ENCODE data around the gene PRDM16. TPM values are rescaled to one million over a fixed set of nuclear protein-coding genes. Genes with fewer than 3 reads are reported as not detected.

The PRDM16 gene
- total and polyA plus RNA-seq, 2 of the 8 experiments (the other 6 are each of a cell fraction or from before 2014, with no cell fraction given), result 0.39 to 0.43 TPM

DNA sequence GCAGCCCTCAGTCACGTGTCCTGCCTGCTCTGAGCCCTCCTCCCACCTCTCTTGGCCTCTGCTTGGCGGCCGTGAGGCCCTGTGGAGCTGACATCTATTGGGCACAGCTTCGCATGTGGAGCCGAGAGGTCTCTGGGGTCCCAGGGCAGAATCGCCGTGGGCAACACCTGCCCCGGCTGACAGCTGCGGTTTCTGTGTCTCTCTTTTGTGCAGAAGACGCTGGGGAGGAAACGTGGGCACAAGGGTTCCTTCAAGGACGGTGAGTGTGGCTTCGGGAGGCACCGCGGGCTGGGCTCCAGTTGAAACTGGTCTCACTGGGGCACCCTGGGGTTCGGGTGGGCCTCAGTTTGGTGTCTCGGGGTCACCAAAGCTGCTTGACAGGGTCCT, 396.9 kb downstream of the PRDM16 start:
- H2BK15ac ChIP-seq (ENCODE audit: low read length), result no peak overlapping the region
- H4K8ac ChIP-seq (ENCODE audit: extremely low read depth, insufficient read depth, low read length), result no peak overlapping the region
- peaks cover 0 to 4% (median 0%) of the 10 kb centered on the region in 4 experiments; a peak in 1 of 8 replicates for H3K36me3 ChIP-seq (ENCODE audit: control insufficient read depth in 2 of 4, insufficient read depth in 4 of 4, low read length in 3 of 4)
- H3K4me1 ChIP-seq (replicated peaks in 1 of 4; ENCODE audit: control insufficient read depth in 3 of 4, insufficient read depth in 4 of 4, low read length in 3 of 4), result peaks cover 0 to 9% (median 6%) of the 10 kb centered on the region in 4 experiments; a peak in 6 of 7 replicates
- WGBS, 2 experiments (ENCODE audit: extremely low coverage in 1 of 2, insufficient coverage in 1 of 2, insufficient read length in 1 of 2, insufficient replicate concordance in 2 of 2, low coverage in 1 of 2, low lambda C conversion rate in 2 of 2, missing lambda C conversion rate in 1 of 2), result 87% methylated on average over 17 of the region's 17 CpGs; no CpG with 5 or more reads in 1 of the 2 experiments
- no peak overlapping the region for H3K4ac ChIP-seq (replicated peaks; ENCODE audit: insufficient read length, low read depth, low read length)
- ChIA-PET POLR2A (ENCODE audit: partially characterized antibody) (no interaction called here), CTCF (ENCODE audit: partially characterized antibody) (interaction anchor here (1.0 to 1.8 kb wide), 2 partner anchors 53 to 1110 kb away, joined by 3 read pairs; no protein-coding TSS in a partner anchor)
- no peak overlapping the region for H3K56ac ChIP-seq (replicated peaks; ENCODE audit: insufficient read length, low read depth, low read length)
- H2BK20ac ChIP-seq (ENCODE audit: low read length), result no peak overlapping the region
- no peak overlapping the region for H2AFZ ChIP-seq (ENCODE audit: low read length)
- H3K23me2 ChIP-seq (ENCODE audit: low read depth, low read length), result peaks cover 4% of the 10 kb centered on the region; the same call in 1 of the 2 replicates
- TF ChIP-seq TBP (IDR thresholded peaks at IDR 0.05; ENCODE audit: low read depth, low read length) (no peak), JUN (IDR thresholded peaks at IDR 0.05; ENCODE audit: low read depth, low read length) (no peak), TAF1 (IDR thresholded peaks at IDR 0.05; ENCODE audit: low read depth, low read length) (no peak), POU5F1 (IDR thresholded peaks at IDR 0.05; ENCODE audit: low read depth, low read length) (no peak), HDAC6 (IDR thresholded peaks at IDR 0.05; ENCODE audit: low read depth, low read length) (no peak), POLR2AphosphoS5 (IDR thresholded peaks at IDR 0.05; ENCODE audit: low read depth, low read length) (no peak), BCL11A (IDR thresholded peaks at IDR 0.05; ENCODE audit: low read depth in 2 of 2, low read length in 2 of 2) (no peak), RBBP5 (IDR thresholded peaks at IDR 0.05; ENCODE audit: borderline replicate concordance, low read depth, low read length) (no peak)
- no peak overlapping the region for H3K4me3 ChIP-seq (ENCODE audit: extremely low read depth in 1 of 4, insufficient read depth in 2 of 4, low read depth in 3 of 4, low read length in 4 of 4)
- H3K9ac ChIP-seq (replicated peaks in 1 of 4; ENCODE audit: extremely low read depth in 1 of 4, low read depth in 3 of 4, low read length in 3 of 4), result no peak overlapping the region
- H3K27ac ChIP-seq (ENCODE audit: low read depth, low read length), result no peak overlapping the region
- no peak overlapping the region for H2BK5ac ChIP-seq (ENCODE audit: low read depth, low read length)
- H3K9me3 ChIP-seq (ENCODE audit: insufficient read depth in 2 of 2, low read depth in 1 of 2, low read length in 1 of 2), result no peaks in the 10 kb centered on the region
- no peak overlapping the region for H4K91ac ChIP-seq (replicated peaks; ENCODE audit: insufficient read length, low read length)
- no peak overlapping the region for H2BK120ac ChIP-seq (replicated peaks; ENCODE audit: low read depth, low read length)
- FAIRE-seq, result no peak
- no peak overlapping the region for H2BK12ac ChIP-seq (ENCODE audit: low read depth, low read length)
- H3K18ac ChIP-seq (ENCODE audit: extremely low read depth, low read length), result no peak overlapping the region; the same call in 1 of the 2 replicates
- H3K14ac ChIP-seq (ENCODE audit: insufficient read length), result no peak overlapping the region
- peaks cover 5% of the 10 kb centered on the region; the same call in 1 of the 2 replicates for H3K79me1 ChIP-seq (ENCODE audit: low read depth, low read length)
- H3K23ac ChIP-seq (ENCODE audit: insufficient read length), result no peak overlapping the region
- no peak for DNase-seq (ENCODE audit: low read depth in 1 of 2, low spot score in 2 of 2)
- no peak overlapping the region for H2AK5ac ChIP-seq (ENCODE audit: low read depth, low read length)
- H3K79me2 ChIP-seq (ENCODE audit: control insufficient read depth in 1 of 2, insufficient read depth in 2 of 2, low read length in 2 of 2), result no peaks in the 10 kb centered on the region
- H4K5ac ChIP-seq (ENCODE audit: insufficient read length, low read depth, low read length), result no peak overlapping the region
- H4K20me1 ChIP-seq (replicated peaks in 1 of 2; ENCODE audit: control insufficient read depth in 1 of 2, insufficient read depth in 2 of 2, low read length in 2 of 2), result peaks cover 0 to 14% of the 10 kb centered on the region in 2 experiments
- H3K27me3 ChIP-seq (replicated peaks in 1 of 4; ENCODE audit: control insufficient read depth in 3 of 4, extremely low read depth in 1 of 4, insufficient read depth in 3 of 4, low read length in 3 of 4), result no peaks in the 10 kb centered on the region
- H3K4me2 ChIP-seq (ENCODE audit: insufficient read depth in 1 of 2, low read depth in 2 of 2, low read length in 2 of 2), result no peak overlapping the region

All from H1 (cell line).